GM23338 (cell line): ENCODE data around the gene FAM136A. TPM values are rescaled to one million over a fixed set of nuclear protein-coding genes. Genes with fewer than 3 reads are reported as not detected.

Experiments
- ATAC-seq: fragments of 200-7000 bp; cut with Tn5 transposase; 3 replicates; pipeline ENCODE4 v1.9.1; 2020
- DNase-seq: peaks from one replicate; pipeline ENCODE4 v3.0.0-alpha.2; 2015; ENCODE audit warnings: low spot score
- H2AFZ ChIP-seq: fragments of 200-600 bp; sonication (generic); 2 replicates; pipeline ENCODE4 v1.8.0; 2016; ENCODE audit warnings: antibody characterized with exemption, mild to moderate bottlenecking, moderate library complexity
- H3F3A ChIP-seq: fragments of 200-600 bp; sonication (generic); replicated peaks from 2 replicates; pipeline ENCODE4 v1.8.0; 2017; ENCODE audit warnings: antibody characterized with exemption, mixed run types, low read depth
- H3K27ac ChIP-seq: fragments of 200-600 bp; sonication (generic); 2 replicates; pipeline ENCODE4 v1.6.1; 2016; ENCODE audit warnings: low read depth
- H3K27me3 ChIP-seq: fragments of 200-600 bp; sonication (generic); 2 replicates; pipeline ENCODE4 v1.8.0; 2016; ENCODE audit warnings: mild to moderate bottlenecking, mixed run types, moderate library complexity; ENCODE audit not compliant: insufficient read depth
- H3K36me3 ChIP-seq: fragments of 200-600 bp; sonication (generic); 2 replicates; pipeline ENCODE4 v1.8.0; 2016; ENCODE audit warnings: mild to moderate bottlenecking; ENCODE audit not compliant: insufficient read depth
- H3K4me1 ChIP-seq: fragments of 200-600 bp; sonication (generic); 2 replicates; pipeline ENCODE4 v1.8.0; 2016; ENCODE audit warnings: mild to moderate bottlenecking, moderate library complexity; ENCODE audit not compliant: insufficient read depth
- H3K4me2 ChIP-seq: fragments of 200-600 bp; sonication (generic); 2 replicates; pipeline ENCODE4 v1.7.1; 2017; ENCODE audit warnings: mixed run types
- H3K4me3 ChIP-seq: fragments of 200-600 bp; sonication (generic); 2 replicates; pipeline ENCODE4 v1.6.1; 2016; ENCODE audit warnings: mixed run types
- H3K79me2 ChIP-seq: fragments of 200-600 bp; sonication (generic); replicated peaks from 2 replicates; pipeline ENCODE4 v1.8.0; 2017; ENCODE audit warnings: mild to moderate bottlenecking; ENCODE audit not compliant: insufficient read depth
- H3K9me2 ChIP-seq: fragments of 200-600 bp; sonication (generic); 2 replicates; pipeline ENCODE4 v1.8.0; 2017; ENCODE audit not compliant: insufficient read depth
- H4K20me1 ChIP-seq: fragments of 200-600 bp; sonication (generic); replicated peaks from 2 replicates; pipeline ENCODE4 v1.8.0; 2017; ENCODE audit warnings: mild to moderate bottlenecking; ENCODE audit not compliant: insufficient read depth
- H3K27ac Mint-ChIP-seq: 2 replicates; pipeline ENCODE4 v1.8.0; 2020; ENCODE audit warnings: inconsistent platforms, mild to moderate bottlenecking, moderate library complexity, mixed read lengths
- H3K27me3 Mint-ChIP-seq: 3 replicates; pipeline ENCODE4 v1.8.0; 2022; ENCODE audit warnings: low read depth, mild to moderate bottlenecking, moderate library complexity, mixed read lengths, inconsistent platforms; ENCODE audit not compliant: insufficient read depth, poor library complexity
- H3K36me3 Mint-ChIP-seq: 3 replicates; pipeline ENCODE4 v1.8.0; 2021; ENCODE audit warnings: low read depth, mild to moderate bottlenecking, inconsistent platforms, moderate library complexity, mixed read lengths
- H3K4me1 Mint-ChIP-seq: 3 replicates; pipeline ENCODE4 v1.8.0; 2020; ENCODE audit warnings: mild to moderate bottlenecking, inconsistent platforms, mixed read lengths
- H3K4me3 Mint-ChIP-seq: 3 replicates; pipeline ENCODE4 v1.8.0; 2021; ENCODE audit warnings: moderate library complexity, mild to moderate bottlenecking, inconsistent platforms, mixed read lengths
- H3K9me3 Mint-ChIP-seq: 3 replicates; pipeline ENCODE4 v1.8.0; 2020; ENCODE audit warnings: moderate library complexity, mild to moderate bottlenecking, inconsistent platforms, mixed read lengths
- CREB1 ChIP-seq: fragments of 250-450 bp; sonication (Bioruptor Pico); IDR thresholded peaks from 2 replicates; pipeline ENCODE4 v1.5.0; 2020; ENCODE audit warnings: low read depth, mild to moderate bottlenecking, moderate library complexity
- CTCF ChIP-seq, 2 experiments: fragments of 200-600 bp in 1 of 2; sonication (generic) in 1 of 2; conservative IDR thresholded peaks; 2 replicates each; pipeline versions ENCODE4 v1.5.1 to v1.6.1; 2016 to 2017; ENCODE audit warnings: antibody characterized with exemption in 2 of 2, low read depth in 2 of 2, mild to moderate bottlenecking in 2 of 2, moderate library complexity in 1 of 2
- EZH2 ChIP-seq: fragments of 200-600 bp; sonication (generic); IDR thresholded peaks from one replicate; pipeline ENCODE4 v1.8.0; 2017; ENCODE audit warnings: antibody characterized with exemption, mild to moderate bottlenecking, low read depth; ENCODE audit not compliant: unreplicated experiment
- EZH2phosphoT487 ChIP-seq: fragments of 200-600 bp; sonication (generic); IDR thresholded peaks from one replicate; pipeline ENCODE4 v1.8.1; 2018; ENCODE audit warnings: antibody characterized with exemption; ENCODE audit not compliant: unreplicated experiment
- JUNB ChIP-seq: IDR thresholded peaks from one replicate; pipeline ENCODE4 v1.6.1; 2016; ENCODE audit warnings: antibody characterized with exemption; ENCODE audit not compliant: unreplicated experiment
- NANOG ChIP-seq: IDR thresholded peaks from 2 replicates; pipeline ENCODE4 v1.6.1; 2016; ENCODE audit warnings: antibody characterized with exemption, borderline replicate concordance
- POLR2AphosphoS5 ChIP-seq: IDR thresholded peaks from 2 replicates; pipeline ENCODE4 v1.6.1; 2016; ENCODE audit warnings: antibody characterized with exemption, low read depth
- STAT1 ChIP-seq: IDR thresholded peaks from one replicate; pipeline ENCODE4 v1.6.1; 2016; ENCODE audit warnings: antibody characterized with exemption; ENCODE audit not compliant: unreplicated experiment
- ZNF114 ChIP-seq: fragments of 250-450 bp; sonication (Bioruptor Pico); IDR thresholded peaks from 2 replicates; pipeline ENCODE4 v1.5.0; 2020; ENCODE audit warnings: mild to moderate bottlenecking, moderate library complexity
- ZNF331 ChIP-seq: fragments of 250-450 bp; sonication (Bioruptor Pico); IDR thresholded peaks from 2 replicates; pipeline ENCODE4 v1.5.0; 2020; ENCODE audit warnings: low read depth, mild to moderate bottlenecking, moderate library complexity
- ZNF462 ChIP-seq: fragments of 250-450 bp; sonication (Bioruptor Pico); IDR thresholded peaks from 2 replicates; pipeline ENCODE4 v1.5.0; 2020; ENCODE audit warnings: mild to moderate bottlenecking, moderate library complexity
- polyA plus RNA-seq: library from polyadenylated mRNA; unstranded; fragments of >200 nt; fragmentation: Nextera tagmentation; extraction: Ambion mirVana; gene quantifications from 2 replicates; pipeline ENCODE4 v1.2.1, GENCODE V29; 2016
- total RNA-seq: library from RNA; depleted of rRNA; stranded (reverse); fragments of >200 nt; shearing (Covaris generic); gene quantifications from 2 replicates; pipeline ENCODE4 v1.2.3, GENCODE V29; 2014
- TF ChIP-seq, protein P1 (sequence below): IDR thresholded peaks from 2 replicates; pipeline ENCODE4 v1.6.1; 2016; ENCODE audit warnings: antibody characterized with exemption

Gene FAM136A
- total and polyA plus RNA-seq, 2 experiments from 2014 or later, result 115 to 150 TPM

DNA sequence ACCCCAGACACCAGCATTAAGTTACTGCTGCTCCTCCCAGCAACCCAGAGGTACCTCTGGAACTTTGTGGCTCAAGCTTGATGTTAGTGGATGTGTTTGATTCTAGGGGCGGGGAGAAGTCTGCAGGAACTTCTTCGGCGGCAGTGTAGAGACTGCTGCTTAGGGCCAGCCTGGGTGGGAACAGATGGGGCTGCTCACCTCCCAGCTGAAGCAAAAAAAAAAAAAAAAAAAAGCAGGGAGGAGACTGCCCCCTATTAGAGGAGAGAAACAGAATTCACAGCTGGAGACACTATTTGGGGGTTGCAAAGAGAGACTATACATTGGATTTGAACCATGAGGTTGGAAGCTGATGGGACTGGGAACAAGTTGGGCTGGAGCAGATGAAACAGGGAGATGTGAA, 28.6 kb upstream of the FAM136A start (continued):
- TF ChIP-seq JUNB (no peak), NANOG (no peak), POLR2AphosphoS5 (no peak)

- H2AFZ ChIP-seq, result 0 out of 2 replicates have a peak overlapping the region, but pooled peaks have one; percentile 44
- H3K9me3 Mint-ChIP-seq, result no peaks in the 10 kb centered on the region
- H3K27ac ChIP-seq, result no peak overlapping the region
- TF ChIP-seq, protein P1, sequence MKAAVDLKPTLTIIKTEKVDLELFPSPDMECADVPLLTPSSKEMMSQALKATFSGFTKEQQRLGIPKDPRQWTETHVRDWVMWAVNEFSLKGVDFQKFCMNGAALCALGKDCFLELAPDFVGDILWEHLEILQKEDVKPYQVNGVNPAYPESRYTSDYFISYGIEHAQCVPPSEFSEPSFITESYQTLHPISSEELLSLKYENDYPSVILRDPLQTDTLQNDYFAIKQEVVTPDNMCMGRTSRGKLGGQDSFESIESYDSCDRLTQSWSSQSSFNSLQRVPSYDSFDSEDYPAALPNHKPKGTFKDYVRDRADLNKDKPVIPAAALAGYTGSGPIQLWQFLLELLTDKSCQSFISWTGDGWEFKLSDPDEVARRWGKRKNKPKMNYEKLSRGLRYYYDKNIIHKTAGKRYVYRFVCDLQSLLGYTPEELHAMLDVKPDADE, result no peak
- TF ChIP-seq ZNF331 (CRISPR knock-in tag), result no peak
- no peak for TF ChIP-seq POLR2AphosphoS5
- TF ChIP-seq CTCF (conservative IDR thresholded peaks at IDR 0.05; ENCODE audit: low read depth in 2 of 2), result no peak
- no peak for TF ChIP-seq ZNF114
- TF ChIP-seq STAT1, result no peak
- TF ChIP-seq JUNB, result no peak
- TF ChIP-seq NANOG, result no peak
- no peak for TF ChIP-seq ZNF462
- no peak for TF ChIP-seq EZH2
- no peak for TF ChIP-seq EZH2phosphoT487
- no peak for TF ChIP-seq CREB1
These were observed 27.2 kb upstream of the FAM136A start for GRCh38 chr2:70328921-70329561.

More at GRCh38 chr2:70328921-70329561, 27.2 kb upstream of the FAM136A start:
- H3K4me3 ChIP-seq, result no peak overlapping the region
- H3K9me2 ChIP-seq, result no peaks in the 10 kb centered on the region
- Mint-ChIP-seq H3K4me3 (no peak overlapping the region), H3K27me3 (peaks cover 2% of the 10 kb centered on the region), H3K27ac (0 out of 2 replicates have a peak overlapping the region, but pooled peaks have one; percentile 9), H3K4me1 (peaks cover 7% of the 10 kb centered on the region; the same call in 2 of the 3 replicates), H3K36me3 (no peaks in the 10 kb centered on the region)
- H4K20me1 ChIP-seq, result no peaks in the 10 kb centered on the region
- ATAC-seq (peak; percentile 86), DNase-seq (peak; percentile 54)
- no peaks in the 10 kb centered on the region for H3K36me3 ChIP-seq
- H3F3A ChIP-seq, result no peaks in the 10 kb centered on the region
- H3K4me2 ChIP-seq, result no peak overlapping the region
- H3K27me3 ChIP-seq, result no peaks in the 10 kb centered on the region
- no peaks in the 10 kb centered on the region for H3K79me2 ChIP-seq
- H3K4me1 ChIP-seq, result no peaks in the 10 kb centered on the region; the same call in 1 of the 2 replicates
